Measurements from ENCODE around the gene GNB5.

GNB5 gene

DNA sequence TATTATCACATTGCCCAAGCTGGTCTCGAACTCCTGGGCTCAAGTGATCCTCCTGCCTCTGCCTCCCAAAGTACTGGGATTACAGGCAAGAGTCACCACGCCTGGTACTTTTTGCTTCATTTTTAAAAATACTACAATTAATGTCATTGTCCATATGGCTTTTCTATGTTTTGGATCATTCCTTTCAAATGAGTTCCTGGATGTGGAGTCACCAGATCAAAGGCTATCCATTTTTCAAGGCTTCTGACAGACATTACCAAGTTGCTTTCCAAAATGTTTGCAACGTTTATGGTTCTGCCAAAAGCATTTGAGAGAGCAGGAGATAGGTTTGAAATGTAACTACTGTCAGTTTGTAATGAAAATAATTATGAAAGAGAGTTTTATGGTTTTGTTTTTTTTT, 44.4 kb downstream of the GNB5 start:
- no peak for DNase-seq (ENCODE audit: low read depth in 3 of 3, low spot score in 1 of 3)

DNA sequence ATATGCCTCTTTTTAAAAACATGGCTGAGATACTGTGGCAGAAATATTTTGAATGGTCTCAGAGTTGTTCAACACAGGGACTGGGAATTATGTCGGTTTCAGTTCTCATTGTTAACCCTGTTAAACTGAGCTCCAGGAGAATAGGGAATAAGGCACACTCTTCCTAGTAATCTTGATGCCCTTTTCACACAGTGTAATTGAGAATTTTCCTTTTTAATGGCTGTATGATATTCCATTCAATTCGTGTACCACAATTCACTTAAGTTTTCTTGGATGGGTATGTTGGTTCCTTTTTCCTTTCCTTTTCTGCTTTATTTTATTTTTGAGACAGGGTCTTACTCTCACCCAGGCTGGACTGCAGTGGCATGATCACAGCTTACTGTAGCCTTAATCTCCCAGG, 44.9 kb downstream of the GNB5 start:
- DNase-seq (ENCODE audit: low read depth in 3 of 3, low spot score in 1 of 3) = no peak

DNA sequence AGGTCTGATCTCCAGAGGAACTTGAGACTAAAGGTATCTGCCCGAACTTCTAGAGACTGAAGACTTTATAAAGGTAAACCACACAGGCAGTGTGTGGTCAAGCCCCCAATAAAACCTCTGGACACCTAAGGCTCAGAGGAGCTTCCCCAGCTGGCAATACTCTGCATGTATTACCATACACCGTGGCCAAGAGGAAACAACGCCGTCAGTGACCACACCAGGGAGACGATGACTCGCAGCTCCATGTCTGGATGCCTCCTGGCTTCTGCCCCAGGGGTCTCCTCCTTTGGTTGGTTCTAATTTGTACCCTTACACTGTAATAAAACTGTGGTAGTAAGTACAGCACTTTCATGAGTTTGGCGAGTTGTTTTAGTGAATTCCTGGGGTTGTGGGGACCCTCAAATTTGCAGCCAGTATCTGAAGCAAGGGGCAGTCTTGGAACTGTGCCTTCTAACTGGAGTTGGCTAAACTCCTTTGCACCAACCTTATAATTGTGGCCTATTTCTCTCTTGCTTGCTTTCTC, 46.5 kb downstream of the GNB5 start:
- no peak for DNase-seq (ENCODE audit: low read depth in 3 of 3, low spot score in 1 of 3)

DNA sequence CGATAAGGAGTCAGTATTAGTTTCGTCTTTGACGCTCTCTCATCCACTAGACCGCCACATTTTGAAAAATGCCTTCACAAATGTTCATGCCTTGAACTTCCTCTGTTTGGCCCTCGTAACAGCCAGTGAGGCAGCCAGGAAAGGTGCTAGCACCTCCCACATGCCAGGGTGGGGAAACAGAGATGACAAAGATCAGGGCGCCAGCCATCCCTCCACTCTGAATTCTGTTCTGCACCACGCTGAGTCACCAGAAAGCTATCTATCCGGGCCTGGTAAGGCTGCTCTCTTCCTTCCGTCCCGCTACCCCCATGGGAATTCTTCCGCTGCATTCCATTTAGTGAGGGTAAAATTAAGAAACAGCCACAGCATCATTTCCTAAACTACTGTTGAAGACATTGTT, 47.3 kb downstream of the GNB5 start:
- DNase-seq (ENCODE audit: low read depth in 3 of 3, low spot score in 1 of 3) = no peak

DNA sequence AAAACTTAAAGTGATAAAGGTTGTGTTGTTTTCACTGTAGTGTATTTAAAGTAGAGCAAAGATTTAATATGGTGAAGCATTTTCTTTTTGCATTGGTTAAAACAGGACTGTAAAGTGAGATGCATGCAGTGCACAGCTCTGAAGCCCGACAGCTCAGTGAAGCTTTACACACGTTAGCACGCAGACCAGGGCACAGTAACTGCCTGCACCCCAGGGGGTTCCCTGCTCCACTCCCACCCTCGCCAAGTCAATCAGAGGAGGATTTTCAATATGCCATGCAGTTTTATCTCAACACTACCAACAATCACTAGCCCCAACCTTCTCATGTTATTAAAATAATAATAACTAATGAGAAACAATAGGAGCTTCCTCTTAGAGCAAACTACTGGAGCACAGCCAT, 50.5 kb downstream of the GNB5 start:
- DNase-seq (ENCODE audit: low read depth in 3 of 3, low spot score in 1 of 3) = no peak

DNA sequence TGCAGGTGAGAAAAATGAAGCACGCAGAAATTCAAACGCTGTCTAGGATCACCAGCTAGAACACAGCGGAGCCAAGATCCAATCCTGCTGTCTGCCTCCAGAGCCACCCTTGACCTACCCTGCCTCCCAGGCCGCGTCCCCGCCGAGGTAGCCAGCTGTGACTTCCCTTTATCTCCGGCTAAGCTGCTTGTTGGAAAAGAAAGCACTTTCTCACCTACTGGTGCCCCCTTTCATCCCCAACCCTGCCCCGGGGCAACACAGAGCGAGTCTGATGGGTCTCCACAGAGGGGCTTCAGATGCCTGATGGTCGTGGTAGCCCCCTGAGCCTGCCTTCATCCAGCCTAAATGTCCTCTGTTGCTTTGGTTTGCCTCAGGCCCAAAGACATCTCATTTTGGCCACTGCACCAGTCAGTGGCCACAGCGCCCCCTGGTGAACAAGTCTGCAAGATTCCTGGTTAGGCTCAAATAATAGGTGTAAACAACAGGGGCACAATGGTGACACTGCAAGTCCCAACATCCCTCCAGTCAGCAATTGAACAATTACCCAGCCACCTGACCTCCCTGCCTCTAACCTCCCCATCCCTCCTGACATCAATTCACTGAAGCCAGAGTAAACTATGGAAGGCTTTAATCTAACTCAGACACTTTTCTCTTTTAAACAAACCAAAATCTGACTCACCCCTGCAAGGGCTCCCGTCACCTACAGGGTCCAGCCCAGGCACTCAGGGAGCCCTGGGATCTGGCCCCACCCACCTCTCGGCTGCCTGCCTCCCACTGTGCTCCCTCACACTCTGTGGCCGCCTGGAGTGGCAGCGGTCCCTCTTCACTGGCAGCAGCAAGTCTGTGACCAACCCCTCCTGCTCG, 51.4 kb downstream of the GNB5 start:
- peak; percentile 7 to 60 (median 22) for DNase-seq (ENCODE audit: low read depth in 3 of 3, low spot score in 1 of 3)

DNA sequence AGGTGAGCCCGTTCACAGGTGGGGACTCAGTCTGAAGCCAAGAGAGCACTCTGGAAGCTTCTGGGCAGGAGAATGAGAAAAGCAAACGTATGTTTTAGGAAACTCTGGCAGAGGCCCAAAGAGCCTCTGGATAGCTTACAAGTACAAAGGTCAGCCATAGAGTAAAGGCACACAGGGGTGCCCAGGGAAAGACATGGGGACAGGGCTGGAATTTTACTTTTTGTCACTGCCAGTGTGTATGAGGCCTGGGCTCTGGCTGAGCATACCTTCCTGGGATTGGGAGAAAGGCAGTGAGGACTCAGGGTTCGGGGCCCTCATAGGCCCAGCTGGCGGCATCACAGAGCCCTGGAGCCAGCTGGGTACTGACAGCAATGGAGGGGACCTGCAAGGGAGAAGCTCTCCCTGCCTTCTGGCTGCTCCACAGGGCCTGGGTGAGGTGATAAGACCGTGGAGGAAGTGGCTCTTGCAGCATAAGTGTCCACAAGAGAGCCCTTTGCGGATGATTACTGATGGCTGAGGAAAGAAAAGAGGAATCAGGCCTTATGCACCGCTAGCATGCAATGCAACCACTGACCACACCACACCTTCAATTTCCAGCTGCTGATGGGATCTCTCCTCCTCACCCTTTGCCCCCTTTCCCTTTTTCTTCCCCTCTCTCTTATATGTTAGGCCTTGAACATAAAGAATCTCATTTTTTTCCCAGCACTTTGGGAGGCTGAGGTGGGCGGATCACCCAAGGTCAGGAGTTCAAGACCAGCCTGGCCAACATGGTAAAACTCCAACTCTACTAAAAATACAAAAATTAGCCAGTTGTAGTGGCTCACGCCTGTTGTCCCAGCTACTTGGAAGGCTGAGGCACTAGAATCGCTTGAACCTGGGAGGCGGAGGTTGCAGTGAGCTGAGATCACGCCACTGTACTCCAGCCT, 53.5 kb downstream of the GNB5 start:
- DNase-seq (ENCODE audit: low read depth in 3 of 3, low spot score in 1 of 3) = no peak

DNA sequence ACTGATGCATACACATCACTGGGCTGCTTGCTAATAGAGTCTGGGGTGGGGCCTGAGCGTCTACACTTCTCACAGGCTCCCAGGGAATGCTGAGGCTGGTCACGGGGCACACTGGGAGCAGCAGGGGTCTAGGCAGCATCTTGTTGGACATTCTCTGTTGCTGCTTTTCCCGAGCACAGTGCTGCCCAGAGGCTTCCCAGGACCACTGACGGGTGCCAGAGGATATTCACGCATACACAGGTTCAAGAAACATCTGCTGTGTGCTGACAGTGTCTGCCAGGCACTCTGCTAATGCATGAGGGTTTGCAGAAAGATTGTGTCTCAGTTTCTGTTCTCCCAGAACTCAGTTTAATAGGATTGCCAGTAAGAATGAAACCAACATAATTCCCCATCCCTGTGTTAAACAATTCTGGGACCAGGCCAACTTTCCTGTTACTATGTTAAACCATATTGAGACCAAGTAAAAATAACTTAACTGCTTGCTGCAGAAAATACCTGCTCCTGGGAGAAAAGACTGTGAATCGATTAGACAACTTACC, 54.7 kb downstream of the GNB5 start:
- no peak for DNase-seq (ENCODE audit: low read depth in 3 of 3, low spot score in 1 of 3)

DNA sequence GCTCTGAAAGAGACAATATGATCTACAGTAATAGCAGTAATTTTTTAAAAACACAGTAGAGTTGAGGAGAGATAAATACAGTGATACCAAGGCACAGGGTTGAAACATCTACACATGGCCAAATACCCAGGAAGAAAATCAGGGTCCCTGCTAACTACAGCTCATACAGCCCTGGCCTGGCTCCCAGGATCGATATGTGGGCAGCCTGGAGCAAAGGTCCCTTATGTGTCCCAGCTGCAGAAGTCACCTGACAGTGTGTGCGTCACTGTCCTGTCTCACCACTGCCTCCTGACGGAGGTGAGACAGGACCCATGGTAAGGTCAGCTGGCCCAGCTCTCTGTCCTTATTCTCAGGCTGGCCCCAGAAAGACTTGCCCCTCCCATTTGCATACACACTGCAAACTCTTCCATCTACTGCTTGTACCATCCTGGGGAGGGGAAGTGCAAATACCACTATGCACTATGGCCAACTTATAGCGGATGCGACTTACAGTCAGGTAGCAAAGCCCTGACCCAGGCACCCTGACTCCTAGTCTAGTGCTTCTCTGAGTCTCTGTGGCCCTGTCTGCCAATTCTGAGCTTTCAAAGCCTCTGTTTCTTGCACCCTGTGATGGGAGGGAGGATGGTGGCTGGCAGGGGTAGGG, 56.6 kb downstream of the GNB5 start:
- no peak for DNase-seq (ENCODE audit: low read depth in 3 of 3, low spot score in 1 of 3)

DNA sequence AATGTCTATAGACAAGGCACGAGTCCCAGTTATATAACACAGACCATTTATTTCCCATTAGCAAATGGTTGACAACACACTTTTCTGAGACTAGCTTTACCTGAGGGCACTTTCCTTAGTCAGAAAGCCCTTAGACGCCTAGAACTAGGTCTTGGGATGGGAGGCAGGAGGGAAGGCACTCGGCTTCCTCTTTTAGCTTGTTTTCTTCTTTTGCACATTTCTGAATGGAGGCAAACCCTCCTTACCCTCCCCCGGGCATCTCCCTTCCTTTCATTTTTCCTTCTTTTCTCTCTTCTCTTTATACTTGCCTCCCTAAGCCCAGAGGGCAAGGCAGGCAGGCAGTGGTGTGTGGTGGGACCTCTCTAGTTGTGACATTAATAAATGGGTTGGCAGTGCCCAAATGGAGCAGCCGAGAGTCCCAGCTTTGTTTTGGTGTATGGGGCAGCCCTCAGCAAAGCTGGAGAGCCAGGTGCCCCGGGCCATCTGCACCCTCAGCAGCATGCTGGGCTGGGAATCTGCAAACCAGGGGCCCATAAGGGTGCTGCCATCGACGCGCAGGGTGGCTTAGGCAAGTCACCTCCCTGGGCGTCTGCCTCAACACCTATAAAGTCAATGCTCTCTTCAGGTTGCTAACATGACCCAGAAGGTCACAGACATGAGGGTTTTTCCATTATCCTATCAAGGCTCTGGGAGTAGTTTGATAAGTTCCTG, 57.5 kb downstream of the GNB5 start:
- no peak for DNase-seq (ENCODE audit: low read depth in 3 of 3, low spot score in 1 of 3)

DNA sequence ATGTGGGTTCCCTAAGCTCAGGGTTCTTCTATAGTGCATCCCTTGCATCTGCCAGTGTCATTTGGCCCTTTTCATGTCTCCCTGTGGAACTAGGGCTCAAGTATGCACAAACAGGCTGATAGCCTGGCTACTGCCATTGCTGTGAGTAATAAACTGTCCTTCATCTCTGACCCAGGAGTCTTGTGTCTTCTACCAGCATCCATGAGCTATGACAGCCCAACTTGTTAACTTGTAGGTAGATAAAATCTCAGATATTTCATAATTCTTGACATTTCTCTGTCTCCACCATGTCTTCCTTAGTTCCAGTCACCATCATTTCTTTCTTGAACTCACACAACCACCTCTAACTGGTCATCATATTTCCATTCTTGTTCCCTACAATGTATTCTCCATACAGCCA, 59.1 kb downstream of the GNB5 start:
- no peak for DNase-seq (ENCODE audit: low read depth in 3 of 3, low spot score in 1 of 3)

DNA sequence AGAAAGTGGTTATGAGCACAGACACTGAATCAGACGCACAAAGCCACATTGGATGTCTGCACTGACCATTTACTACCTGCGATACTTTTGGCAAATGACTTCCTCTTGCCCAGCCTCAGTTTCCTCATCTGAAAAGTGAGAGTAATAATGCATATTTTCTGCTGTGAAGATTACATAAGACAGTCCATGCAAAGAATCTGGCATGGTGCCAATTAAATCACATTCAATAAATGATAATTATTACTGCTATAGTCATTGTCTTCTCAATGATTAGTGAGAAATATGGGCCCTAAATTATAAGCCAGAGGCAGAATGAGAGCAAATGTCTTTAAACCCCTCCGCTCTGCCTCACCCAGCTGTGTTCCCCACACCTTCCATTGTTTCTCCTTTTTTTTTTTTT, 62.6 kb downstream of the GNB5 start:
- no peak for DNase-seq (ENCODE audit: low read depth in 3 of 3, low spot score in 1 of 3)

DNA sequence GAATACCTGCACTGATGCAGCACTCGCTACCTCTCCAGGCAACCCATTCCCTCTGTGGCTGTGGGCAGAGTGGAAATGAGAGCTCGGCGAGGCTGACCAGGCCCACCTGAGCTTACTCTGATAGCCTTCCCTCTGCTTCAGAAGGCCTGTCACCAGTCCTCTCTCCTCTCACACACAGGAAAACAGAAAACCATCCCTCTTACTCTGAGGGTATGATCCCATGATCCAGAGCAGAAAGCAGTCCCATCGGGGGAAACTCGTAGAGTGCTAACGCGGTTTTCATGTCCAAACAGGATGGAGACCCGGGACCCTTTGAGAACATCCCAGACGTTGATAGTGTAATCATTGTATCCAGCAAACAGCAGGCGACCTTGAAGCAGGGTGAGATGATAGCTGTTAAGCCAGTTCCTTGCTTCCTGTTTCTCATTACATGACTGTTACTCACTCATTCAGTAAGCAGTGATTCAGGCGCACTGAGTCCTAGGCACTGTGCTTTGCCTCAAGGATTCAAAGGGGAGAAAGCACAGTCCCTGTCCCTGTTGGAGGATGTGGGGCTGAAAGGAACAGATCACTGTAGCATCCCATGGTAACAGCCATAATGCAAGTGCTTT, 66.8 kb downstream of the GNB5 start:
- no peak for DNase-seq (ENCODE audit: low read depth in 3 of 3, low spot score in 1 of 3)

DNA sequence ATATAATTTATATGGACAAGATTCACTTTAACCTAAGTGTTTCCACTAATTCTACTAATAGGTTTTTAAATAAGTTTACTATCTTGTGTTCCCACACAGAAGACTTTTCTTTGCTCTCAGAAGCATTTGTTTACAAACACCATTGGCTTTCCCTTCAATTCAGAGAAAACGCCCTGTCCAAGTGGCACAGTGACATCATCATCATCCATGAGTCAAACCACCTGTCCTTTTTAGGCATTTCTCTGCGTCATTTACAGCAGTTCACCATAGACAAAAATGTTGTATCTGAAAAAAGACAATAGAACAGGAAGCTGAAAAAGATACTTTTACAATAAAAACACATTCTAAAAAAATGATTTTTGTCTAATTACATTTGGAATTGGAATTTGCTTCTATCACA, 69.3 kb downstream of the GNB5 start:
- no peak for DNase-seq (ENCODE audit: low read depth in 3 of 3, low spot score in 1 of 3)

DNA sequence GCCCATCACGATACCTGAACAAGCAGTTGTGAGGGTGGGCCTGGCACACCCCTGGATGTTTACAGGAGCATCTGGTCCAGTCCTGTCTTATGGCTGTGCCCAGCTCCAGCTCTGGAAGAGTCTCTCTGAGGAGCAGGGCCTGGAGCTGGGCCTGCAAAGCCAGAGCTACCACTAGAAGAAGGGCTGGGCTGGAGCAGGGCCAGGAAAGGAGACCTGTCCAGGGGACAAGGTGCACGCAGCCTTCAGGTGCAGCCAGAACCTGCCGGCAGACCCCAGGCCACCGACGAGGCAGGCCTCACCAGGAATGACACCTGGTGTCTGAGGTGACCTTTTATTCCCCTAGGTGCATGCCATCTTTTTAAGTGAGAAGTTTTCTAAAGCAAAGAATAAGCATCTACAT, 70.2 kb downstream of the GNB5 start:
- DNase-seq (ENCODE audit: low read depth in 3 of 3, low spot score in 1 of 3) = no peak

DNA sequence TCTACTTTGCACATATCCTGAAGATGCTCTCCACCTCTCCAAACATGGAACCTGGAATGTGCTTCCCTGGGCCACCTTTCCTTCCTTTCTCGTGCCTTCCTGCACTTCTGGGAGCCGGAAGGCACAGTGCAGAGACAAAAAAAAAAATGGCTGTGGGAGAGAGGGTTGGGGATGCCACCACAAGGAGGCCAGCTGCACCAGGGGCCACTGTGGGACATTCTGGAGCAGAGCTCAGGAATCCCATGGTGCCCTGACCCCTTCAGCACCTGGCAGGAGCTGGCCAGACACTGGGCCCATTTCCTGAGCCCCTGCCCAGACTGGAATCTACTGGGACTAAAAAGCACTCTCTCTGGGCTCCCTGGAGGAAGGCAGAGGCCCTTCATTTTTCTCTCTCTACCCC, 70.7 kb downstream of the GNB5 start:
- no peak for DNase-seq (ENCODE audit: low read depth in 3 of 3, low spot score in 1 of 3)

DNA sequence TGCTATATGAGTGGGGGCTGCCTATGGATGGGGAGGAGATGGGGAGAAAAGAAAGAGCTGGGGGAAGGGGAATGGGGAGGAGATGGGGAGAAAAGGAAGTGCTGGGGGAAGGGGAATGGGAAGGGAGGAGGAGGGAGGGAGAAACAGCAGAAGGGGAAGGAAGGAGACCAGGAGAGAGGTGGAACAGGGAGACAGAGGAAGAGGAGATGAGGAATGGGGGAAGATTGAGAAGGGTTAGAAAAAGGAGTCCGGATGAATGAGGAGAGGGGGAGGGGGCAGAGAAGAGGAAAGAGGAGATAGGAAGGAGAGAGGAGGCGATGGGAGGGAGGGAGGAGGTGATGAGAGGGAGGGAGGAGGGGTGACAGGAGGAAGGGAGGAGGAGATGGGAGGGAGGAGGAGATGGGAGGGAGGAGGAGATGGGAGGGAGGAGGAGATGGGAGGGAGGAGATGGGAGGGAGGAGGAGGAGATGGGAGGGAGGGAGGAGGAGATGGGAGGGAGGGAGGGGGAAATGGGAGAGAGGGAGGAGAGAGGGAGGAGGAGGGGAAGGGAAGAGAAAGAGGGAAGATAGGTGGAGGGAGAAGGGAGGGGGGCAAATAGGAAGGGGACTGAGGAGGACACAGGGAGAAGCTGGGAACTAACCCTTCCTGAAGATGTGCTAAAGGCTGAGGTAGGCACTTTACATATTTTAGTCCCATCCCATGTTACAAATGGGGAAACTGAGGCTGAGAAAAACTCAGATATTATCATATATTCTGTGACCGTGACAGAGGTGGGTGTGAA, 72.0 kb downstream of the GNB5 start:
- DNase-seq (ENCODE audit: low read depth in 3 of 3, low spot score in 1 of 3) = no peak

DNA sequence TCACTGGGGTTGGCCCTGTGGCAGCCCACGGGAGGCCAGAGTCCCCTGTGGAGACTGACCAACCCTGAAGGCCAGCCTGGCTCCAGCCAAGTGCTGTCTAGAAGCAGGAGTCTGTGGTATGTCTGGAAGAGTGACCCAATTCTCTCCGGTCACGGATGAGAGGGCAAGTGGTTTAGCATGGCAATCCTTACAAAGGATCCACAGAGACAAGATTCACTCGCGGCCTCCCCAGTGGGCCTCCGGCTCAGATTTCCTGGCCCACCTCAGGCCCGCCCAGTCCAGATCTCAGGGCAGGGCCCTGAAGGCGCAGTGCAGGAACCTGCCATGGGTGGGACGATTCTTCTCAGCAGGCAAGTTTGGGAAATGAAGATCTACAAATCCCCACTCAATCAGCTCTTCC, 73.6 kb downstream of the GNB5 start:
- no peak for DNase-seq (ENCODE audit: low read depth in 3 of 3, low spot score in 1 of 3)

DNA sequence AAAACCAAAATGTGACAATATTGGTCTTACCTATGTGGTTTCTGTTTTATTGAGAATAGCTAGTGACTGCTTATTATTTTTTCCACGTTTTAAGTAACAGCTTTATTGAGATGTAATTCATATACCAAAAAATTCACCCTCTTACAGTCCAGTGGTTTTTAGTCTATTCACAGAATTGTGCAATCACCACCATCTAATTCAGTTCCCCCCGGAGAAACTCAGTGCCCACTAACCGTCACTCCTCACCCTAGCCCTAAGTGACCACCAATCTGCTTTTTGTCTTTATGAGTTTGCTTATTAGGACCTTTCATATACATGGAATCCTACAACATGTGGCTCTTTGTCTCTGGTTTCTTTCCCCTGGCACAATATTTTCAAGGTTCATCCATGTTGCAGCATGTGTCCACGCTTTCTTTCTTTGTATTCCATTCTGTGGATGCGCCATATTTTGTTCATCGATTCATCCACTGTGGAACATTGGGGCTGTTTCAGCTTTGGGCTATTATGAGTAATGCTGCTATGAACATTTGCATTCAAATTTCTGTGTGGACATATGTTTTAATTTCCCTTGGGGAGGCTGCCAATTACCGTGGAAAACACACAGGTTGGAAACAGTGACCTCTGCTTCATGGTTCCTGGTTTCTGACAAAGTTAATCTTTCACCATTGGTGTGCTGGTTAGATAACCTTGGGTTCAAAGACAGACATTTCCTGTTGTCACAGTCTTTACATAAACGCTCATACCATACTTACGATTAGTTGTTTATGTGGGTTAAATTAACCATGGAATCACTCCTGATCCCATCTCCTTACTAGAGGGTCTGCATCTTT, 75.4 kb downstream of the GNB5 start:
- DNase-seq (ENCODE audit: low read depth in 3 of 3, low spot score in 1 of 3) = no peak

All from stimulated activated CD4-positive, alpha-beta T cell treated with anti-CD3 and anti-CD28 coated beads, TNF-alpha, amount 100 ng/mL, for 1 hour (primary cell).